ENCODE measurements around the gene DOK7. TPM values are rescaled to one million over a fixed set of nuclear protein-coding genes. Genes with fewer than 3 reads are reported as not detected.
"Not testable (repeated sequence)": the region's sequence is repeated elsewhere in the genome, so short reads cannot be mapped to it uniquely, and the experiment has no call there.

The DOK7 gene
- total and polyA plus RNA-seq, 3 donors from 2014 or later = 9.3 to 29.5 (median 22.9) TPM

GRCh38 chr4:3452376-3452775, 10.7 kb upstream of the DOK7 start:
- intact Hi-C loops (cut with DNase I; ENCODE audit: low total_unique reads) = no loop called here
- no peak for DNase-seq
- WGBS, 2 donors = 90 to 91% methylated on average over 7 of the region's 7 CpGs
- no peak overlapping the region for H3K27ac ChIP-seq
- TF ChIP-seq POLR2A (IDR thresholded peaks at IDR 0.05) (no peak), CTCF (IDR thresholded peaks at IDR 0.05) (peak in 1 of 3 experiments; percentile 9)
- no peak overlapping the region for H3K4me3 ChIP-seq
- H3K9me3 ChIP-seq = no peaks in the 10 kb centered on the region
- no peaks in the 10 kb centered on the region for H3K36me3 ChIP-seq (ENCODE audit: low read depth, missing control alignments)
- H3K4me1 ChIP-seq = no peaks in the 10 kb centered on the region
- no peaks in the 10 kb centered on the region for H3K27me3 ChIP-seq

- DNase-seq; H3K4me1 ChIP-seq; H3K4me3 ChIP-seq; H3K27me3 ChIP-seq; intact Hi-C loops (cut with DNase I; ENCODE audit: low total_unique reads); H3K36me3 ChIP-seq (ENCODE audit: low read depth, missing control alignments); H3K9me3 ChIP-seq; H3K27ac ChIP-seq: not testable (repeated sequence)
- WGBS, 2 donors = 93 to 98% methylated on average over 3 of the region's 3 CpGs
These were observed 7.5 kb upstream of the DOK7 start for GRCh38 chr4:3455596-3455995.

- no peak for DNase-seq
- intact Hi-C loops (cut with DNase I; ENCODE audit: low total_unique reads) = no loop called here
- Histone ChIP-seq H3K4me3 (no peak overlapping the region), H3K4me1 (no peaks in the 10 kb centered on the region), H3K9me3 (no peaks in the 10 kb centered on the region), H3K36me3 (ENCODE audit: low read depth, missing control alignments) (no peaks in the 10 kb centered on the region), H3K27me3 (no peaks in the 10 kb centered on the region), H3K27ac (no peak overlapping the region)
- 88 to 94% methylated on average over 6 of the region's 6 CpGs for WGBS, 2 donors
- TF ChIP-seq CTCF (IDR thresholded peaks at IDR 0.05) (no peak), POLR2A (IDR thresholded peaks at IDR 0.05) (no peak)
These were observed 4.7 kb upstream of the DOK7 start for GRCh38 chr4:3458371-3458770.

GRCh38 chr4:3459156-3459555, 4.0 kb upstream of the DOK7 start:
- WGBS, 2 donors = 94 to 100% methylated on average over 1 to 5 of the region's 5 CpGs
- H3K4me3 ChIP-seq = not testable (repeated sequence)

GRCh38 chr4:3460926-3461325, 2.2 kb upstream of the DOK7 start:
- no peaks in the 10 kb centered on the region for H3K27me3 ChIP-seq
- H3K27ac ChIP-seq = no peak overlapping the region
- TF ChIP-seq CTCF (IDR thresholded peaks at IDR 0.05) (no peak), POLR2A (IDR thresholded peaks at IDR 0.05) (no peak)
- H3K4me3 ChIP-seq = no peak overlapping the region
- no peak for DNase-seq
- H3K4me1 ChIP-seq = peaks cover 3% of the 10 kb centered on the region
- 82 to 90% methylated on average over 4 to 5 of the region's 5 CpGs for WGBS, 2 donors
- no peaks in the 10 kb centered on the region for H3K9me3 ChIP-seq
- intact Hi-C loops (cut with DNase I; ENCODE audit: low total_unique reads) = no loop called here
- H3K36me3 ChIP-seq (ENCODE audit: low read depth, missing control alignments) = no peaks in the 10 kb centered on the region

More at GRCh38 chr4:3459156-3459555, 4.0 kb upstream of the DOK7 start:
- H3K9me3 ChIP-seq; H3K36me3 ChIP-seq (ENCODE audit: low read depth, missing control alignments); H3K27ac ChIP-seq; DNase-seq; H3K4me1 ChIP-seq; intact Hi-C loops (cut with DNase I; ENCODE audit: low total_unique reads); H3K27me3 ChIP-seq: not testable (repeated sequence)

GRCh38 chr4:3461515-3462291, 1.4 kb upstream of the DOK7 start:
- Histone ChIP-seq H3K9me3 (no peaks in the 10 kb centered on the region), H3K36me3 (ENCODE audit: low read depth, missing control alignments) (no peaks in the 10 kb centered on the region), H3K4me1 (peaks cover 9% of the 10 kb centered on the region), H3K4me3 (no peak overlapping the region), H3K27ac (no peak overlapping the region), H3K27me3 (no peaks in the 10 kb centered on the region)
- TF ChIP-seq CTCF (IDR thresholded peaks at IDR 0.05) (no peak), POLR2A (IDR thresholded peaks at IDR 0.05) (no peak)
- WGBS, 2 donors = 66 to 74% methylated on average over 10 to 25 of the region's 25 CpGs
- peak; percentile 89 for DNase-seq
- intact Hi-C loops (cut with DNase I; ENCODE audit: low total_unique reads) = no loop called here

Measured in testis (tissue), 3 donors.